SK-N-SH (cell line): ENCODE data around the gene LGALS3BP. TPM values are rescaled to one million over a fixed set of nuclear protein-coding genes. Genes with fewer than 3 reads are reported as not detected.

Source experiments
- CTCF ChIA-PET: fragments of 300-600, 350-600 bp; formaldehyde crosslinking; extraction: SDS; loops from one replicate; lab custom pipeline; 2021; lab: Yijun Ruan, JAX
- POLR2A ChIA-PET: fragments of 350-600 bp; sonication (Branson Sonifier 250); formaldehyde crosslinking; extraction: SDS; loops from one replicate; lab custom pipeline; 2020; ENCODE audit warnings: antibody characterized with exemption, inconsistent platforms; lab: Yijun Ruan, JAX
- DNase-seq: peaks from one replicate; pipeline ENCODE4 v3.0.0; 2012
- H2AFZ ChIP-seq: fragments of 200-600 bp; sonication (generic); 2 replicates; pipeline ENCODE4 v1.8.1; 2016; ENCODE audit warnings: antibody characterized with exemption, mild to moderate bottlenecking, low read depth
- H3F3A ChIP-seq: fragments of 200-600 bp; sonication (generic); replicated peaks from 2 replicates; pipeline ENCODE3; 2016; ENCODE audit warnings: antibody characterized with exemption, mild to moderate bottlenecking; ENCODE audit not compliant: insufficient read depth
- H3K27ac ChIP-seq, 2 experiments: fragments of 200-500 bp in 1 of 2; fragments of 200-600 bp in 1 of 2; sonication (Bioruptor generic) in 1 of 2; sonication (generic), shearing (Covaris generic) in 1 of 2; 2 replicates each; pipeline versions ENCODE4 v1.5.1 to v1.6.1; 2014 to 2016; ENCODE audit warnings: low read depth in 2 of 2, inconsistent platforms in 1 of 2, low read length in 1 of 2, mild to moderate bottlenecking in 1 of 2, mixed read lengths in 1 of 2
- H3K27me3 ChIP-seq: fragments of 200-600 bp; sonication (generic), shearing (Covaris generic); 2 replicates; pipeline ENCODE4 v1.6.1; 2016; ENCODE audit warnings: mixed run types; ENCODE audit not compliant: insufficient read depth
- H3K36me3 ChIP-seq, 2 experiments: fragments of 200-500 bp in 1 of 2; fragments of 200-600 bp in 1 of 2; sonication (Bioruptor generic) in 1 of 2; sonication (generic) in 1 of 2; replicated peaks in 1 of 2; 2 replicates each; pipeline versions ENCODE3 to v1.5.1; 2014 to 2016; ENCODE audit warnings: low read length in 1 of 2, mild to moderate bottlenecking in 1 of 2; ENCODE audit not compliant: insufficient read depth in 2 of 2, control insufficient read depth in 1 of 2
- H3K4me1 ChIP-seq, 2 experiments: fragments of 200-500 bp in 1 of 2; fragments of 200-600 bp in 1 of 2; sonication (Bioruptor generic) in 1 of 2; sonication (generic), shearing (Covaris generic) in 1 of 2; 2 replicates each; pipeline versions ENCODE4 v1.5.1 to v1.6.1; 2014 to 2016; ENCODE audit warnings: low read depth in 1 of 2, low read length in 1 of 2, mixed run types in 1 of 2; ENCODE audit not compliant: insufficient read depth in 2 of 2, control insufficient read depth in 1 of 2
- H3K4me2 ChIP-seq: fragments of 200-600 bp; sonication (generic), shearing (Covaris generic); 2 replicates; pipeline ENCODE4 v1.6.1; 2017; ENCODE audit warnings: mixed run types
- H3K4me3 ChIP-seq, 2 experiments: fragments of 200-500 bp in 1 of 2; fragments of 200-600 bp in 1 of 2; sonication (Bioruptor generic) in 1 of 2; sonication (generic), shearing (Covaris generic) in 1 of 2; 2 replicates each; pipeline versions ENCODE4 v1.5.1 to v1.8.1; 2014 to 2016; ENCODE audit warnings: low read depth in 2 of 2, inconsistent platforms in 1 of 2, low read length in 1 of 2, mild to moderate bottlenecking in 1 of 2, mixed read lengths in 1 of 2, moderate library complexity in 1 of 2
- H3K79me2 ChIP-seq: fragments of 200-600 bp; sonication (generic); 2 replicates; pipeline ENCODE4 v1.8.1; 2017; ENCODE audit warnings: mild to moderate bottlenecking; ENCODE audit not compliant: insufficient read depth
- H3K9ac ChIP-seq: fragments of 200-600 bp; sonication (generic); 2 replicates; pipeline ENCODE4 v1.6.1; 2017; ENCODE audit warnings: mixed run types
- H3K9me2 ChIP-seq: fragments of 200-600 bp; sonication (generic); 2 replicates; pipeline ENCODE4 v1.6.1; 2017; ENCODE audit warnings: mixed run types
- H3K9me3 ChIP-seq: fragments of 200-600 bp; sonication (generic); 2 replicates; pipeline ENCODE4 v1.6.1; 2017; ENCODE audit warnings: mixed run types, mild to moderate bottlenecking, moderate library complexity
- H4K20me1 ChIP-seq: fragments of 200-600 bp; sonication (generic); 2 replicates; pipeline ENCODE4 v1.6.1; 2017; ENCODE audit warnings: mild to moderate bottlenecking, mixed run types; ENCODE audit not compliant: insufficient read depth
- CHD2 ChIP-seq: fragments of 150-350 bp; IDR thresholded peaks from 2 replicates; pipeline ENCODE4 v1.6.1; 2018; ENCODE audit warnings: low read length; ENCODE audit not compliant: partially characterized antibody
- EP300 ChIP-seq, 2 experiments: IDR thresholded peaks; 2 replicates each; pipeline versions ENCODE4 v1.4.0 to v1.6.1; 2012; ENCODE audit warnings: borderline replicate concordance in 1 of 2, low read depth in 1 of 2, low read length in 1 of 2
- FOSL2 ChIP-seq: IDR thresholded peaks from 2 replicates; pipeline ENCODE4 v1.4.0; 2012; ENCODE audit warnings: low read depth, mild to moderate bottlenecking, moderate library complexity, borderline replicate concordance
- FOXJ3 ChIP-seq: sonication (generic); formaldehyde crosslinking; IDR thresholded peaks from 2 replicates; pipeline ENCODE4 v1.5.1; 2020; ENCODE audit warnings: mild to moderate bottlenecking, missing genetic modification reagents
- FOXM1 ChIP-seq: IDR thresholded peaks from 2 replicates; pipeline ENCODE4 v1.4.0; 2012; ENCODE audit warnings: low read depth, mild to moderate bottlenecking
- GABPA ChIP-seq: IDR thresholded peaks from 2 replicates; pipeline ENCODE4 v1.4.0; 2012; ENCODE audit warnings: low read depth, mild to moderate bottlenecking
- MXI1 ChIP-seq: IDR thresholded peaks from 2 replicates; pipeline ENCODE4 v1.6.1; 2012; ENCODE audit warnings: mild to moderate bottlenecking, low read depth, low read length, improper control_type of control experiment
- NFIC ChIP-seq: IDR thresholded peaks from 2 replicates; pipeline ENCODE4 v1.4.0; 2012; ENCODE audit warnings: borderline replicate concordance
- NRF1 ChIP-seq: IDR thresholded peaks from 2 replicates; pipeline ENCODE4 v1.6.1; 2012; ENCODE audit warnings: low read depth, mild to moderate bottlenecking, low read length
- POLR2AphosphoS5 ChIP-seq: IDR thresholded peaks from 2 replicates; pipeline ENCODE4 v1.6.1; 2012; ENCODE audit warnings: low read depth, low read length
- RAD21 ChIP-seq: IDR thresholded peaks from 2 replicates; pipeline ENCODE4 v1.6.1; 2012; ENCODE audit warnings: mild to moderate bottlenecking, low read length
- RCOR1 ChIP-seq: fragments of 150-350 bp; IDR thresholded peaks from 2 replicates; pipeline ENCODE4 v1.6.1; 2017; ENCODE audit warnings: antibody characterized with exemption, low read length
- RFX5 ChIP-seq: IDR thresholded peaks from 2 replicates; pipeline ENCODE4 v1.6.1; 2012; ENCODE audit warnings: mild to moderate bottlenecking, improper control_type of control experiment, low read length
- RXRA ChIP-seq: IDR thresholded peaks from 2 replicates; pipeline ENCODE4 v1.4.0; 2012; ENCODE audit warnings: low read depth, mild to moderate bottlenecking, borderline replicate concordance
- SMC3 ChIP-seq: IDR thresholded peaks from 2 replicates; pipeline ENCODE4 v1.6.1; 2012; ENCODE audit warnings: low read depth, low read length, improper control_type of control experiment
- TAF1 ChIP-seq: IDR thresholded peaks from 2 replicates; pipeline ENCODE4 v1.6.1; 2012; ENCODE audit warnings: low read depth, mild to moderate bottlenecking, low read length, moderate library complexity, borderline replicate concordance
- TCF12 ChIP-seq: IDR thresholded peaks from 2 replicates; pipeline ENCODE4 v1.4.0; 2012
- TEAD4 ChIP-seq: IDR thresholded peaks from 2 replicates; pipeline ENCODE4 v1.4.0; 2012; ENCODE audit warnings: mild to moderate bottlenecking, borderline replicate concordance; ENCODE audit not compliant: insufficient read depth
- YY1 ChIP-seq: IDR thresholded peaks from 2 replicates; pipeline ENCODE4 v1.4.0; 2012; ENCODE audit warnings: low read depth, mild to moderate bottlenecking
- WGBS: methylation state at CpG from one replicate; pipeline ENCODE4 v1.1.6; 2017; ENCODE audit warnings: low lambda C conversion rate; 5-methylcytosine and 5-hydroxymethylcytosine counted together
- polyA plus RNA-seq, 3 experiments: library from polyadenylated mRNA; depleted of rRNA; stranded (reverse); fragments of >200 nt; gene quantifications; 2 replicates each; pipeline ENCODE4 v1.2.3, GENCODE V29; 2012
- TF ChIP-seq, protein P1 (sequence below): IDR thresholded peaks from 2 replicates; pipeline ENCODE4; 2012
- TF ChIP-seq, protein P2 (sequence below): fragments of 150-350 bp; IDR thresholded peaks from 2 replicates; pipeline ENCODE4 v1.6.1; 2016; ENCODE audit warnings: mild to moderate bottlenecking, low read depth, low read length
- TF ChIP-seq, protein P3 (sequence below): fragments of 150-350 bp; IDR thresholded peaks from 2 replicates; pipeline ENCODE4 v1.6.1; 2017; ENCODE audit warnings: antibody characterized with exemption, low read length, low read depth, borderline replicate concordance
- TF ChIP-seq, protein P4 (sequence below): fragments of 200-600 bp; sonication (generic); IDR thresholded peaks from 2 replicates; pipeline ENCODE4 v1.6.1; 2017; ENCODE audit warnings: antibody characterized with exemption, mild to moderate bottlenecking, moderate library complexity
- TF ChIP-seq, protein P5 (sequence below): IDR thresholded peaks from 2 replicates; pipeline ENCODE4 v1.4.0; 2012; ENCODE audit warnings: low read depth, borderline replicate concordance
- TF ChIP-seq, protein P6 (sequence below): IDR thresholded peaks from 2 replicates; pipeline ENCODE4 v1.4.0; 2012; ENCODE audit warnings: low read depth, borderline replicate concordance

Gene LGALS3BP
- polyA plus RNA-seq, 1 of the 3 experiments (the other 2 are of a cell fraction) = 579 TPM

DNA sequence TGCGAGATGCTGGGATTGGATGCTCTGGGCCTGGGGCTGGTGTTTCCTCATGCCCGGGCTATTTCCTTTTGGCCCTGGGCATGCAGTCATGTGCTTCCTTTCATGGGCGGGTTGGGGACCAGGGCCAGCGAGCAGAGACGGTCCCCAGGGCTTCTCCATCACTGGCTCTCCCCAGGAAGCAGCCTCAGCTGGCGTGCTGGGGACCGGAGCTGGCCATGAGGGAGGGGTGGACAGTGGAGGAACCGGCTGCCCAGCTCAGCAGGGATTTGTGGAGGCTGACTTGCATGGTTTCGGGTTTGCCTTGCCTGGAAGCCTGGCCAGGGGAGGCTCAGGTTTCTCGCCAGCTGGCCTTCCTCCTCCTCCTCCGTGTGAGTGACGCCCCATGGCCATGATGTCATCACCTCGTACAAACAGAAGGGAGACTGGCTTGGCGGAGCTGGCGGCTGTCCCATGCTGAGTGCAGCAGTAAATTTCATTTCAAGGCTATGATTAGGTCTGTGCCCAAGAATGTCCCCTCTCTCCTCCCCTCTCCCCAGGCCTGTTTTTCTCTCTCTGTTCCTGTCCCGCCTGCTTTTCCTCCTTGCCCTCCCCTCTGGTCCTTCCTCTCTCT is 45.7 kb downstream of the LGALS3BP start:
- H3K9me2 ChIP-seq = no peaks in the 10 kb centered on the region
- H3K9ac ChIP-seq = peak overlapping the region; percentile 73
- H3K36me3 ChIP-seq = no peaks in the 10 kb centered on the region
- CTCF ChIA-PET = interaction anchor here (0.9 to 9.5 kb wide), 12 partner anchors 9 to 112 kb away, joined by 3 to 93 read pairs (median 4); partner anchors contain the start of gene TIMP2
- POLR2A ChIA-PET = interaction anchor here (1.2 to 3.4 kb wide), 4 partner anchors 8 to 50 kb away, joined by 4 to 16 read pairs (median 7); partner anchors contain the start of gene TIMP2
- no peaks in the 10 kb centered on the region for H4K20me1 ChIP-seq
- H3K27me3 ChIP-seq = no peaks in the 10 kb centered on the region
- H3K79me2 ChIP-seq = no peaks in the 10 kb centered on the region
- WGBS = 7% methylated on average over 6 of the region's 16 CpGs
- H3K9me3 ChIP-seq = no peaks in the 10 kb centered on the region
- H3K4me3 ChIP-seq = peak overlapping the region; percentile 23 to 55
- peaks cover 37 to 43% of the 10 kb centered on the region in 2 experiments for H3K4me1 ChIP-seq
- peak overlapping the region; percentile 88 for H3K4me2 ChIP-seq
- H3F3A ChIP-seq = peaks cover 43% of the 10 kb centered on the region
- peak overlapping the region; percentile 49; the same call in 1 of the 2 replicates for H2AFZ ChIP-seq
- H3K27ac ChIP-seq = peak overlapping the region; percentile 98
- DNase-seq = peak; percentile 86
- TF ChIP-seq, protein P1, sequence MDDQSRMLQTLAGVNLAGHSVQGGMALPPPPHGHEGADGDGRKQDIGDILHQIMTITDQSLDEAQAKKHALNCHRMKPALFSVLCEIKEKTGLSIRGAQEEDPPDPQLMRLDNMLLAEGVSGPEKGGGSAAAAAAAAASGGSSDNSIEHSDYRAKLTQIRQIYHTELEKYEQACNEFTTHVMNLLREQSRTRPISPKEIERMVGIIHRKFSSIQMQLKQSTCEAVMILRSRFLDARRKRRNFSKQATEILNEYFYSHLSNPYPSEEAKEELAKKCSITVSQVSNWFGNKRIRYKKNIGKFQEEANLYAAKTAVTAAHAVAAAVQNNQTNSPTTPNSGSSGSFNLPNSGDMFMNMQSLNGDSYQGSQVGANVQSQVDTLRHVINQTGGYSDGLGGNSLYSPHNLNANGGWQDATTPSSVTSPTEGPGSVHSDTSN = peak; percentile 96
- TF ChIP-seq NRF1 (no peak), RAD21 (no peak), RCOR1 (peak; percentile 88), FOSL2 (peak; percentile 70; the same call in 1 of the 2 replicates), MXI1 (peak; percentile 63; the same call in 1 of the 2 replicates), RFX5 (no peak), CHD2 (no peak), EP300 (IDR thresholded peaks at IDR 0.05; ENCODE audit: borderline replicate concordance in 1 of 2, low read depth in 1 of 2, low read length in 1 of 2) (peak in 1 of 2 experiments; percentile 66; a peak in 2 of 4 replicates), POLR2AphosphoS5 (peak; percentile 66; the same call in 1 of the 2 replicates), FOXJ3 (CRISPR knock-in tag) (0 out of 2 replicates have a peak, but pooled peaks have one; percentile 57), NFIC (peak; percentile 83), TEAD4 (peak; percentile 57; the same call in 1 of the 2 replicates), RXRA (no peak; the same call in 1 of the 2 replicates), YY1 (no peak), GABPA (no peak), TAF1 (peak; percentile 34; the same call in 1 of the 2 replicates), FOXM1 (no peak), TCF12 (peak; percentile 89), SMC3 (0 out of 2 replicates have a peak, but pooled peaks have one; percentile 1)
- TF ChIP-seq, protein P2, sequence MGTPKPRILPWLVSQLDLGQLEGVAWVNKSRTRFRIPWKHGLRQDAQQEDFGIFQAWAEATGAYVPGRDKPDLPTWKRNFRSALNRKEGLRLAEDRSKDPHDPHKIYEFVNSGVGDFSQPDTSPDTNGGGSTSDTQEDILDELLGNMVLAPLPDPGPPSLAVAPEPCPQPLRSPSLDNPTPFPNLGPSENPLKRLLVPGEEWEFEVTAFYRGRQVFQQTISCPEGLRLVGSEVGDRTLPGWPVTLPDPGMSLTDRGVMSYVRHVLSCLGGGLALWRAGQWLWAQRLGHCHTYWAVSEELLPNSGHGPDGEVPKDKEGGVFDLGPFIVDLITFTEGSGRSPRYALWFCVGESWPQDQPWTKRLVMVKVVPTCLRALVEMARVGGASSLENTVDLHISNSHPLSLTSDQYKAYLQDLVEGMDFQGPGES = no peak
- TF ChIP-seq, protein P3, sequence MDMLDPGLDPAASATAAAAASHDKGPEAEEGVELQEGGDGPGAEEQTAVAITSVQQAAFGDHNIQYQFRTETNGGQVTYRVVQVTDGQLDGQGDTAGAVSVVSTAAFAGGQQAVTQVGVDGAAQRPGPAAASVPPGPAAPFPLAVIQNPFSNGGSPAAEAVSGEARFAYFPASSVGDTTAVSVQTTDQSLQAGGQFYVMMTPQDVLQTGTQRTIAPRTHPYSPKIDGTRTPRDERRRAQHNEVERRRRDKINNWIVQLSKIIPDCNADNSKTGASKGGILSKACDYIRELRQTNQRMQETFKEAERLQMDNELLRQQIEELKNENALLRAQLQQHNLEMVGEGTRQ = no peak
- TF ChIP-seq, protein P4, sequence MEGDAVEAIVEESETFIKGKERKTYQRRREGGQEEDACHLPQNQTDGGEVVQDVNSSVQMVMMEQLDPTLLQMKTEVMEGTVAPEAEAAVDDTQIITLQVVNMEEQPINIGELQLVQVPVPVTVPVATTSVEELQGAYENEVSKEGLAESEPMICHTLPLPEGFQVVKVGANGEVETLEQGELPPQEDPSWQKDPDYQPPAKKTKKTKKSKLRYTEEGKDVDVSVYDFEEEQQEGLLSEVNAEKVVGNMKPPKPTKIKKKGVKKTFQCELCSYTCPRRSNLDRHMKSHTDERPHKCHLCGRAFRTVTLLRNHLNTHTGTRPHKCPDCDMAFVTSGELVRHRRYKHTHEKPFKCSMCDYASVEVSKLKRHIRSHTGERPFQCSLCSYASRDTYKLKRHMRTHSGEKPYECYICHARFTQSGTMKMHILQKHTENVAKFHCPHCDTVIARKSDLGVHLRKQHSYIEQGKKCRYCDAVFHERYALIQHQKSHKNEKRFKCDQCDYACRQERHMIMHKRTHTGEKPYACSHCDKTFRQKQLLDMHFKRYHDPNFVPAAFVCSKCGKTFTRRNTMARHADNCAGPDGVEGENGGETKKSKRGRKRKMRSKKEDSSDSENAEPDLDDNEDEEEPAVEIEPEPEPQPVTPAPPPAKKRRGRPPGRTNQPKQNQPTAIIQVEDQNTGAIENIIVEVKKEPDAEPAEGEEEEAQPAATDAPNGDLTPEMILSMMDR = no peak
- TF ChIP-seq, protein P5, sequence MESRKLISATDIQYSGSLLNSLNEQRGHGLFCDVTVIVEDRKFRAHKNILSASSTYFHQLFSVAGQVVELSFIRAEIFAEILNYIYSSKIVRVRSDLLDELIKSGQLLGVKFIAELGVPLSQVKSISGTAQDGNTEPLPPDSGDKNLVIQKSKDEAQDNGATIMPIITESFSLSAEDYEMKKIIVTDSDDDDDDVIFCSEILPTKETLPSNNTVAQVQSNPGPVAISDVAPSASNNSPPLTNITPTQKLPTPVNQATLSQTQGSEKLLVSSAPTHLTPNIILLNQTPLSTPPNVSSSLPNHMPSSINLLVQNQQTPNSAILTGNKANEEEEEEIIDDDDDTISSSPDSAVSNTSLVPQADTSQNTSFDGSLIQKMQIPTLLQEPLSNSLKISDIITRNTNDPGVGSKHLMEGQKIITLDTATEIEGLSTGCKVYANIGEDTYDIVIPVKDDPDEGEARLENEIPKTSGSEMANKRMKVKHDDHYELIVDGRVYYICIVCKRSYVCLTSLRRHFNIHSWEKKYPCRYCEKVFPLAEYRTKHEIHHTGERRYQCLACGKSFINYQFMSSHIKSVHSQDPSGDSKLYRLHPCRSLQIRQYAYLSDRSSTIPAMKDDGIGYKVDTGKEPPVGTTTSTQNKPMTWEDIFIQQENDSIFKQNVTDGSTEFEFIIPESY = no peak
- TF ChIP-seq, protein P6, sequence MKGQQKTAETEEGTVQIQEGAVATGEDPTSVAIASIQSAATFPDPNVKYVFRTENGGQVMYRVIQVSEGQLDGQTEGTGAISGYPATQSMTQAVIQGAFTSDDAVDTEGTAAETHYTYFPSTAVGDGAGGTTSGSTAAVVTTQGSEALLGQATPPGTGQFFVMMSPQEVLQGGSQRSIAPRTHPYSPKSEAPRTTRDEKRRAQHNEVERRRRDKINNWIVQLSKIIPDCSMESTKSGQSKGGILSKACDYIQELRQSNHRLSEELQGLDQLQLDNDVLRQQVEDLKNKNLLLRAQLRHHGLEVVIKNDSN = peak; percentile 60; the same call in 1 of the 2 replicates
